T follicular helper cell (primary cell): ENCODE measurements around the gene CNTNAP5.
"Not testable (repeated sequence)": the region's sequence is repeated elsewhere in the genome, so short reads cannot be mapped to it uniquely, and the experiment has no call there.

Source experiments
- DNase-seq: peaks from one replicate; pipeline ENCODE4 v3.0.0-alpha.2; 2020; ENCODE audit warnings: low read depth

The CNTNAP5 gene

DNA sequence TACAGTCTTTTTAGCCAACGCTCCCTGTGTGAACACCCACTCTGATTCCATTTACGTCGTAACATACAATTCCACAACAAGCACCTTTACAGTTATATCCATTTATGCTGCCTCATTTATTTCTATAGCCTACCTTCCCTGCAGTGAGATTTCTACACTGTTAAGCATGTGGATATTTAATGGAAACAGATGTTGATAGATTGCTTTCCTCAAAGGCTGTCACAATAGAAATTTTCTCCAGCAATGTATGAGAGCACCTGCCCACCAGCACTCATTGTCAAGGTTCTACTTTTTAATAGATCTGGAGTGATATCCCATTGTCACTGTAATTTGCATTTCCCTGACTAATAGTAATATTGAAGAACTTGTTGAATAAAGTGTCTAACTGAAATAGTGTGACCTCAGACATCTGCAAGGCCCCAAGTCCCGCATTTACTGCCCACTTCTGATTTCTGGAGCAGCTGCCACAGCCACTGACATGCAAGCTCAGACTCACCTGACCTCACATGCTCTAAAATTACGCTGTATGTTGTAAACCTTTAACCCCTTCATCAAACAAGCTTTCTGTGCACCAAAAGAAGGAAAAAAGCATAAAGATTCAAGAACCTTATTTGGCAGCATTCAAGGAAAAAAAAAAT is 295.1 kb downstream of the CNTNAP5 start:
- DNase-seq: no peak

DNA sequence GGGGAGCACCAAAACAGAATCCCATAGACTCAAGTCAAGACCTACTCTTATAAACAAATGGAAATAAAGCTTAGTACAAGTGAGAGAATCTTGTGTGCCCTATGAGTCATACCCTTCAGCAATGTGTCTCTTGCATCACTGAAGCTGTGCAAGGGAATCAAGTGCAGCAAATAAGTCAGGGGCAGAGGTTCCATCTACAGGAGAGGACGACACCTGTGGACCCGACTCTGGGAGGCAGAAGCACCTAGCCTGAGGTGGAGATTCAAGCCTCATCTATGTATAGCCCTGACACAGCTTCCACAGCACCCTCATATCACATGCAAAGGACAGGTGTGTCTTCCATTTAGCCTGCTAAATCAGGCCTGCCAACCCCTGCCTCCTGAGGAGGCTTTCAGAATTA is 298.2 kb downstream of the CNTNAP5 start:
- DNase-seq: no peak

DNA sequence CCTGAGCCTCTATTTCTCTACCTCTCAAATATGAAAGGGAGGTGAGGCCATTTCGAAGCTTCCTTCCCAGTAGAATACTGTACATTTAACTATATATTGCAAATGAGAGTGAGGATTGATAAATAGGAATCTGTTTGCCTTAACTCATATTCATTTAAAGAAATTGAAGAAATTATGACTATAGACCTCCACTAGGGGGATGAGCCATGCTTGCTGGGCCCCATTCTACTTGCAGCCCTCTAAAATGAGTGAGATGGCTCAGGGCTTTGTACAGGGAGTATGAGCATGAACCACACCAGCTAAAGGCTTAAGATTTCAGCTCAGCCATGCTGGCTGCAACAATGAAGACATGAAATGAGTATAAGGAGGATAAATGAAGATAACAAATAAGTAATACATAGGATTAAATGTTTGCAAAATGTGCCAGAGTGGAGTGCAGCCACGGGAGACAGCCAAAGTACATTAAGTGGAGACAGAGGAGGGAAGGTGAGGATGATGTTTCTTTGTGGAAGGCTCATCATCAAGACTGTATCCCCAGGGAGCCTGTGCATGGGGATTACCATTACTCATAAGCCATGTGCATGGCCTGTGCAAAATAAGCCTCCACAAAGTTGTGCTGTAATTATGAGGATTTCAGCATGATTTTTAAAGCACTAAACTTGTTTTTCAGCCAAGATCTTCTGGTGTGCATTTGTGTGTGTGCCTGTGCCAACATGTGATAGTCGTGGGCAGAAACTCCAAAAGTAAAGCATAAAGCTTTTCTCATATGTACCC is 300.8 kb downstream of the CNTNAP5 start:
- DNase-seq: no peak

DNA sequence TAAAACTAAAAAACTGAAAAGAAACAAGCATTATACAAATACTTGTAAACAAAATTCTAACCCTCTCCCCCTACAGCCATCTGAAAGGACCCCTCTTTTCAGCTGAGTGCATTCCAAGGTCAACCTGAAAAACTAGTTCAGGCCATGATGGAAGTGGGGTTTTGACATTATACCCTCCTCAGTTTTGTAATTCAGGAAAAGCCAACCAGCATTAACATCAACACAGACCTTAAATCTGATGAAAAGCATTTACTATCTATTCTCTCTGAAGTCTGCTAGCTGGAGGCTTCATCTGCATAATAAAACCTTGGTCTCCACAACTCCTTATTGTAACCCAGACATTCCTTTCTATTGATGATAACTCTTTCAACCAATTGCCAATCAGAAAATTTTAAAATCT is 302.2 kb downstream of the CNTNAP5 start:
- no peak for DNase-seq

DNA sequence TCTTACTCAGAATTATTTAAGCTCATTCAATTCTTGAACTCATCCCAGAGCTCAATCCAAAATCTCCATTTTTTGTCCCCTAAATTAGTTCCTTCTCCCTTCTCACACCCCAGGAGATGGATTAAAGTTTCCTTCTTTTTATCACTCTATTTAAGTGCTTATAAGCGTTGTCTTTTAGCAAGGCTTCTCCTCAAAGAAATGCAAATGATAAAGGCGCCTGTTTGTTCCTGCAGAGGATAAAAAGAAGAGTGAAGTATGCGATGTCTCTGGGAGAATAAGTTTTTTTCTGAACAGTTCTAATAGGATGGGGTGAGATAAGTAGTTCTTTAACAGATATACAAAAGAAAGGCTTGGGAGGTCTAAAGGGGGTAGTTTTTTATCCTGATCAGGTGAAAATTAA is 303.3 kb downstream of the CNTNAP5 start:
- no peak for DNase-seq

DNA sequence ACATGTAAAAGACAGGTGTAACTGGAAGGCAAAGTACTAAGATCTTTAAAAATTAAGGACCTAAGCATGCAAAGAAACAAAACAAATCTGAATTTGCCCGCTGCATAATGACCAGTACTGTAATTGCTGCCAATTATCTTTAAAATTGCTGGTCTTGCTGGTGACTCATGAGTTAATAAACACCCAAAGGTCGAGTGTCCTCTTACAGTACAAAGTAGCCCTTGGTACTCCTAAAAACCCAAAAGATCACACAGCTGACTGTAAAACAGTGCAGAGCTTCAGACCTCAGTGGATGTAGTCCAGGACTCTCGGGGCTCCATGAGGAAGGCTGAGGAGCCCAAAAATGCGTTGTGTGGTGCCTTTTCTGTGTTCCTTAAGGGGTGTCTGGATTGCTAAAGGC is 308.7 kb downstream of the CNTNAP5 start:
- DNase-seq: no peak

DNA sequence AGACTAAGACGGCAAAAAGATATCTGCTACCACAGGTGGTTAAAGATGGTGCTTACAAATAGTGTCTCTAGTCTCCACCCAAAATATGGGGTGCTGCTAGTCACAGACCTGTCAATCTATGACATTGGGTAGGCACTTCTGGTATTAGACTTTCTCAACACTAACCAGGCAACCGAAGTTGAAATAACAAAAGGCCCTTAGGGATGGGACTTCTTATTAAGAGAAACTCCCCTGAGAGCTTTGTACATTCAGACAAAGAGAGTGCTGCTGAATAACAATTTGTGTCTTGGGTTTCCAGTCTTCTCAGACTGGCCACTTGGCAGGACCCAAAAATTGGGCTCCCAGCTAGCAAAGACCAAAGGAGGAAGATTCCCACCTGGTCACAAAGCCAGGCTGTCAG is 310.0 kb downstream of the CNTNAP5 start:
- no peak for DNase-seq

DNA sequence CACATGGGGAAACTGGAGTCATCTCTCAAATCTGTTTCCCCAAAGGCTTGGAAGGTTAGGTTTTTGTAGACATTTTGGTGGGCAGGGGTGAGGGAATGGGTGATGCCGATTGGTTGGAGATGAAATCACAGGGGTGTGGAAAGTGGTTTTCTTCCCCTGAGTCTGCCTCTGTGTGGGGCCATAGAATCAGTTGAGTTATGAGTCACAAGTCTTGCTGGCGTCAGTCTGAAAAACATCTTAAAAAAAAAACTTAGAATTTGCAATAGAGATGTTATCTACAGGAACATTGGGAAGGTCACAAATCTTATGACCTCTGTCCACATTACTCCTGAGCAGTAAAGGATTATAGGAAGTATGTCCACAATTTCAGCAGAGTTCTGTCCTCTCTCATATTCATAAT is 314.6 kb downstream of the CNTNAP5 start:
- DNase-seq: no peak

DNA sequence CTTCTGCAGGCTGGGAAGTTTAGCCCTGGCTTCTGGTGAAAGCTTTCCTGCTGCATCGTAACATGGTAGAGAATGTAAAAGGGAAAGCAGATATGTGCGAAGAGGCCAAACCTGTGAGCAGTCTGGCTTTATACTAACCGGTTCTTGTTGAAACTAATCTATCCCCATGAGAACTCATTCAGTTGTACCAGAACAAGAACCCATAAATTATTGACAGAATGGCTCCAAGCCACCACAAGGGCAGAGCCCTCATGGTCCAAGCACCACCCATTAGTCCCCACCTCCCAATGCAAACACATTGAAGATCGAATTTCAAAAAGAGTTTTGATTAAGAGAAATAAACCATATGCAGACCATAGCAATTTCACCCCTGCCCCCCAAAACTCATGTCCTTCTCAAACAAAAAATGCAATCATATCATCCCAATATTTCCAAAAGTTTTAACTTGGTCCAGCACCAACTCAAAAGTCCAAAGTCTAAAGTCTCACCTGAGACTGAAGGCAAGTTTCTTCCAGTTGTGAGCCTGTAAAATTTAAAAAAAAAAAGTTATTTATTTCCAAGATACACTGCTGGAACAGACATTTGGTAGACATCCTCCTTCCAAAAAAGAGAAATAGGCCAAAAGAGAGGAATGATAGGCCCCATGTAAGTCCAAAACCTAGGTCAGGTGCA is 318.9 kb downstream of the CNTNAP5 start:
- no peak for DNase-seq

DNA sequence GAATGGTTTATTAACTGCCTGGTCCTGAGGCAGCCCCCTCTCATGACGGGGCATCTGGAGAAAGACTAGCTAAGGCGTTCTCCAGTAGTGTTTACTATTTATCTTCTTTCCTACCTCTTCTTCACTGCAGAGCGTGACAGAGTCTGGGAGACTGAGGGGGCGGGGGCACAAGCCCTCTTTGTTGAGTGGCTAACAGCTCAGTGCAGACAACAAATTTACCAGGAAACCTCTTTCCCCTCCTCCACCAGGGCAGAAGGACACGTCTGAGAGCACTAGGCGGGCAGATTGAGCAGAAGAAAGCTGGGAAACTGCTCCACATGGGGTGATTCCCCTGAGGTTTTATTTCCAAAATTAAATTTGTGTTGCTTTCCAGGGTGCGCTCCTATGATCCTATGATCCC is 322.1 kb downstream of the CNTNAP5 start:
- DNase-seq: no peak

DNA sequence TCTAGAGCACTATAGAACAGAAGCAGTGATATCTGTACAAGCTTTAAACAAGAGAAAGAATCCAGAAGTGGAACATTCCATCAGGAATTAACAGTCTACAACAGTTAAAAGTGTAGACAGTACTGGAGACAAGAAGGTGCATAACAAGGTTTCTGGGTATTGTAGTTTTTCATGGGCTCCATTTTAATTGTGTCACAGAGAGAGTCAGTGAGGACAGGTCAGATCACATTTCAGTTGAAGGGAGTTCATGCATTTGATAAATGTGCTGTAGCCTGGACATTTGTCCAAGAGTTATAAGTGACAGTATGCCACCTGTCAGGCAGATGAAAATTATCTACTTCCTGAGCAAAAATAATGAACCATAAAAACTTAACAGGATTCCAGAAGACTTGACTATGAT is 328.6 kb downstream of the CNTNAP5 start:
- no peak for DNase-seq

DNA sequence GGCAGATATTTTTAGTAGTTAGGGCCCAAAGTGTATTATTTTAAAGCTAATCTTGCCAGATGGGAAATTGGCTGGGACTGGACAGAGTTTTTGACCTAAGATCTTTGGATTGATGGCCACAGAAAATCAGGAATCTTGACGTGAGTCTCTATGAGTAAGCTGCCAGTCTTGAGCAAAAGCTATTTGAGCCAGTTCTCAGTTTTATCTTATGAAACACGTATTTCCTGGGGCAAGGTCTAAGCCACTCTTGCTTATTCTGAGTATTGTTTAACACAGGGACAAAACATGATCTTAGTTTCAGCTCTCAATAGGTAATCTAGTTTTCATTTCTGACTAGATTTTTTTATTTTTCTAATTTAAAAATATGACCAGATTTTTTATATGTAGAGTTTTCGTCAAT is 329.4 kb downstream of the CNTNAP5 start:
- DNase-seq: no peak

DNA sequence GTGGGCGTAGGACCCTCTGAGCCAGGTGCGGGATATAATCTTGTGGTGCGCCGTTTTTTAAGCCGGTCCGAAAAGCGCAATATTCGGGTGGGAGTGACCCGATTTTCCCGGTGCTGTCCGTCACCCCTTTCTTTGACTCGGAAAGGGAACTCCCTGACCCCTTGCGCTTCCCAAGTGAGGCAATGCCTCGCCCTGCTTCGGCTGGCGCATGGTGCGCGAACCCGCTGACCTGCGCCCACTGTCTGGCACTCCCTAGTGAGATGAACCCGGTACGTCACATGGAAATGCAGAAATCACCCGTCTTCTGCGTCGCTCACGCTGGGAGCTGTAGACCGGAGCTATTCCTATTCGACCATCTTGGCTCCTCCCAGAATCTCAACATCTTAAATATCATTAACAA is 336.9 kb downstream of the CNTNAP5 start:
- not testable (repeated sequence) for DNase-seq

DNA sequence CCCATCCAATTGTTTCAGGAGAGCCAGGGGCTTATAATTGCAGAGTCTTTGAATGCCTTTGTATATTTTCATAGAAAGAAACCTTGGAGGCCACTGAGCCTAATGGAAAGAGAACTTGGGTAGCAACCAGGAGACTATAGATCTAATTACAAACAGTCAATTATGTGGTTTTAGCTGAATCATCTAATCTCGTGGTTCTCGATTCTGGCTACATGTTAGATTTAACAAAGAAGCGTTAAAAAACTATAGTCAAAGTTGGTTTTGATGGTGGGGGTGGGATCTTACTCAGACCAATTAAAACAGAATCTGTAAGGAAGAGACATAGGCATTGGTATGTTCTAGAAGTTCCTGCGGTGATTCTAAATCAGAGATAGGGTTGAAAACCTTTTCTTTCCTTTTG is 344.1 kb downstream of the CNTNAP5 start:
- no peak for DNase-seq

DNA sequence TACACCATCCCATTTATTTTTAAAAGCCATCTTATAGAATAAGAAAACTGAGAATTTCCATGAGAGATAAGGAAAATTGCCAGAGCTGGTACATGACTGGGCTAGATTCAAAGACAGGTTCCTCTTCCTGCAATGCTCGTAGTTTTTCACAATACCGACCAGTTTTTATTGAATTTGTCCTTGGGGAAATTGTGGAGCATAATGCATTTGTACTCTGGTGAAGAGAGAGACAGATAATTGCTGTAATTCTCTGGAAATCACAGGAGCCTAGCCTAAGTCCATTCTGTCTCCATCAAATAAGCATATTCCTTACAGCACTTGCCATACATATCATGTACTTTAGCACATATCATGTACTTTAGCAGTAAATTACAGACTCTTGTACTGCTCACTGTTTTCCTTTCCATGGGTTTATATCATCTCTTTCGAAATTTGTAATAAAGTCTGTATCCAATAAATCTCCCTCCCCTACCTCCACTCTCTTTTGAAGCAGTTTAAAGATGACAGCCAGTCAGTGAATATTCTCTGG is 355.2 kb downstream of the CNTNAP5 start:
- no peak for DNase-seq

DNA sequence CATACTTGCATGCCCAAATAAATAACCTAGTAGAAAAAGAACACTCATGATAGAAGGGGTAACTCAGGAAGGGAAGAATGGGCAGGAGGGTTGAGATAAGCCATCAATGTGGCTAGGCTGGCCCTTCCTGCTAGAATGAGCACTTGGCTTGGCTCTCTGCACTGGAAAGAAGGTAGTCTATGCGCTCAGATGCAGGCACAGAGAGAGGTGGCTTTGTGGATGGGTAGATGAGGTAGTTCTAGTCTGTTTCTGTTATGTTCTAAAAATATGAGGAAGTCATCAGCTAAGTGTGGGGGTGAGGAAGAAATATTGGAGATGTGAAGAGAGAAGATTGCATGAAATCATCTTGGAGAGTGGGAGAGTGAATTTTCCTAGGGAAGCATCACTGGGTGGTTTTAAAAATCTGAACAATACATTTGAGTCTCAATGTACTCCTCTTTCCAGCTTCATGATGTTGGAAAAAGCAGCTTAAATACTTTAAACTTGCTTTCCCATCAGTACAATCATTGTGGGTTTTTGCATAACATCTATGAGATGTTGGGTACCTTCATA is 357.1 kb downstream of the CNTNAP5 start:
- no peak for DNase-seq

DNA sequence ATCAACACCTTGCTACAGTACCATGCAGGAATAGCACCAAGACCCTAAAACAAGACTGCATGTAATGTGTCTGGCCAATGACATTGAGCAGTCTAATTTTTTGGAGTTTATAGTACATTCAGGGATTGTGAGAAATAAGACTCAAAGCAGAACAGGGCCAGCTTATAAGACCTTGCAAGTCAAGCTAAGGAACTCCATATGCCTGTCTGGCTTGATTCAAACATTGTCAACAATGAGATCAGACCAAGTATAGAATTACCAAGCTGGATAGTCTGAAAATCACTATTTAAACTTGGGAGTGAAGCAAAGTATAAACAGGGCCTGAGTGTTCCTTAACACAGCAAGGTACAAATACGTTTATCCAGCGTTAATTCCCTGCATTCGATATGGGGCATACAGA is 370.9 kb downstream of the CNTNAP5 start:
- no peak for DNase-seq

DNA sequence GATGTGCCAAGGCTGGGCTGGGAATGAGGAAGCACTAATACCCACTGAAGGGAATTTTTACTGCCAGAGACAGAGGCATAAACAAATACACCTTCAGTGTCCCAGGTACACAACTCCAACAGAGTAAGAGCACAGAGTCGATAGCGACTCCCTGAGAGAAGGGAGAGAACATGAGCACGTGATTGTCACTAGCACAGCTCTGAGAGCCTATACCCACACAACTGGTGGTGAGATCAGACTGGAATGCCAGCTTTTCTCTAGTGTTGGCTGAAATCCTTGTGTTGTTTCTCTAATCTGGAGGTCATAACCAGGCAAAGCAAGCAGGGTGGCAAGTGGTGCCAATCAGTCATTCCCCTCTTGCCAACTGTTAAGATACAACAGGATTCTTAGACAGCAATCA is 377.2 kb downstream of the CNTNAP5 start:
- DNase-seq: no peak

DNA sequence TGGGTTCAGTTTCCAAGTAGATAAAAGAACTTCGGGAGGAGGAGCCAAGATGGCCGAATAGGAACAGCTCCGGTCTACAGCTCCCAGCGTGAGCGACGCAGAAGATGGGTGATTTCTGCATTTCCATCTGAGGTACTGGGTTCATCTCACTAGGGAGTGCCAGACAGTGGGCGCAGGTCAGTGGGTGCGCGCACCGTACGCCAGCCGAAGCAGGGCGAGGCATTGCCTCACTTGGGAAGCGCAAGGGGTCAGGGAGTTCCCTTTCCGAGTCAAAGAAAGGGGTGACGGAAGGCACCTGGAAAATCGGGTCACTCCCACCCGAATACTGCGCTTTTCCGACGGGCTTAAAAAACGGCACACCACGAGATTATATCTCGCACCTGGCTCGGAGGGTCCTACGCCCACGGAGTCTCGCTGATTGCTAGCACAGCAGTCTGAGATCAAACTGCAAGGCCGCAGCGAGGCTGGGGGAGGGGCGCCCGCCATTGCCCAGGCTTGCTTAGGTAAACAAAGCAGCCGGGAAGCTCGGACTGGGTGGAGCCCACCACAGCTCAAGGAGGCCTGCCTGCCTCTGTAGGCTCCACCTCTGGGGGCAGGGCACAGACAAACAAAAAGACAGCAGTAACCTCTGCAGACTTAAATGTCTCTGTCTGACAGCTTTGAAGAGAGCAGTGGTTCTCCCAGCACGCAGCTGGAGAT is 382.9 kb downstream of the CNTNAP5 start:
- not testable (repeated sequence) for DNase-seq

DNA sequence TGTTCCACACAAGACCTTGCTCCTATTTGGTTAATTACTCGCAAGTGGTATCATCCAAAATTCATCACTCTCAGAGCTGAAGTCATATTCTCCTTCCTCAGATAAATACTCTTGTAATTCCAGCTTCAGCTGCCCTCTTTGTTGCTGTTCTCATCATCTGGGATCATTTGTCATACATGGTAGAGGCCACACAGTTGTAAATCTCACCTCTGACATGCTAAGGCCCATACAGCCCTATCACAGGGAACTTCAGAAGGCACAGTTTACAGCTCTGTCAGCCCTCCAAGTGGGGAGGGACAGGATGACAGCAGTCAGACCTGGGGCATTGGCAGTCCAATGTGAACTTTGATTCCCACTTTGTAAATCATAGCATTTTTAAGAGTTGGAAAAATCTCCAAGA is 399.0 kb downstream of the CNTNAP5 start:
- DNase-seq: no peak

DNA sequence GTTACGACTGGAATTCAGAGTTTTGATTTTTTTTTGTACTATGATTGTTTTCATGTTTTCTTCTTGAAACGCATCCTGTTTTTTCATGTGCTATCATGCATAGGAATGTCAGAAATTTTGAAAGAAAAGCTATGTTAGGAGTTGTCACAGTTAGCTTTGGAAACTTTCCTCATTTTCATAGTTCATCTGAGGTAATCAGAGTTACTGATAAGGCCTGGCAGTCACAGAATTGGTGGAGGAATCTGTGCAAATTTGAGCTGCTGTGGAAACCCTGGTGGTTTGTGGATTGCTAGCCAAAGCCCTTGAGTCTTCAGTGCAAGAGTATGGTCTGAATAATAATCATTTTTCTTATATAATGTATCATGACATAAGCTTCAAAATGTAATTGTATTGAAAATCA is 401.0 kb downstream of the CNTNAP5 start:
- DNase-seq: no peak

DNA sequence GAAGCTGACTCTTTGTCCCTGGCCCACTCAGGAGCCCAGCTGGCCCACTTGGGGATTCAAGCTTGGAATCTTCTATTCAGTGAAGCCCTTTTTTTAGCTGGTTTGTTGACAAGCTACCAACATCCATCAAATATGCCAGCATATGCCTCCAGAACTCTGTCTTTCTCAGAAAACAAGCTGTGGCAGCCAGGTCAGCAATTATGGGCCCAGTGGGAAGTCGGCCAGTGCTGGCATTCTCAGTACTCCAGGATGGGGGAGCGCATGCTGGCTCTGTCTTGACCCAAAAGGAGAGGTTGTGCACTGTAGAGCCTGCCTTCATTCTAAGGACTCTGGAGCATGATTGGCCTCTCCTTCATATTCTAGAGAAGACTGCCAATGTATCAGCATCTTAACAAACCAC is 401.5 kb downstream of the CNTNAP5 start:
- no peak for DNase-seq
